Stimulated activated CD4-positive, alpha-beta T cell treated with anti-CD3 and anti-CD28 coated beads, Interleukin-1b, Interleukin-23, amount 100 ng/mL, for 4 hours (primary cell): ENCODE measurements around the gene SHROOM3.

Experiments used
- DNase-seq, 2 donors: peaks; one replicate each; pipeline ENCODE4 v3.0.0-alpha.2; 2020; ENCODE audit warnings: low read depth in 2 of 2

Gene SHROOM3

DNA sequence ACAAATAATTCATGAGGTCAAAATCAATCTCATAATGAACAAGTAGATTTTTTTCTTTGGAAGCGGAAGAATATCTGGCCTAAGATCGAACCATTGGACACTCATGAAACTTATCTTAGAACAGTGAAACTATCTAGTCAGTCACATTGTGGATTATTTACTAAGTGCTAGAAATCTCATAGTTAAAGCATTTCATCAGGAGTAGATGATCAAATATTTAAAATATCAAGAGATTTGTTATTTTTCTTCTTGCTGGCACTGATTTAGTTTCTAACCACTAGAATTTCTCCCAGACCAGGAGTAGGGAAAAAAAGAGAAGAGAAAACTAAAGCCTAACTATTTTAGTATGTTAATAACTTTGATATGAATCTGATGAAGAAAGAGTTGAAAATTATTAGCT lies 105.5 kb downstream of the SHROOM3 start:
- DNase-seq: no peak

DNA sequence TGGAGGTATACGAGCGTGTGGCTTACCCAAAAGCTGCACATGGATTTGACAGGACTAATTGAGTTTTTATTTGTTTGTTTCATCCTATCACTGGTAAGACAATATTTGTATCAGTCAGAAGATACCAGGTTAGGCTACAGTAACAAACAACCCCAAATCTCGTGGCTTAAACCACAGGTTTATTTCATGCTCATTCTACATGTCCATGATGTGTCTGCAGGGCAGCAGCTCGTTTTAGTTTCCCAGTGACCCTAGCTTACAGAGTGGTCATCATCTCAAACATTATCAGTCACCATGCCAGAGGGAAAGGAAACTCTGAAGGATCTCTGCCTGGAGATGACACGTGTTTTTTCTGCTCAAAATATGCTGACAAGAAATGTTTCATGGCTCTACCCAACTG lies 108.3 kb downstream of the SHROOM3 start:
- DNase-seq: no peak

DNA sequence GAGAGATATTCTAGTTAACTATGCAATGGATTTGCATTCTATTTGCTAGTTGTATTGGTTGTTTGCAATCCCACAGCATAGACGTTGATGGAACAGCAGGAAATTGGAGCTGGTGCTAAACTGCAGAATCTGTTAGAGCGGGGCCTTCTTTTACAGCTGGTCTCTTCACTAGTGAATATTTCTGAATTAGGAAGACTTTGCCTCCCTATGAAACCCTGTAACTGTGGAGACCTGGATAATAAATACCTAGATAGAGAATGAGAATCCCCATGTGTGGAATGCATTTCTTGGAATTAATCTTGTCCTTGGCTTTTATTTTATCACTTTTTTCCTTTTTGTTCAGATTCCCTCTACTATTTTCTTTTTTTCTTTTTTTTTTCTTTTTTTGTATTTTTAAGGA lies 109.7 kb downstream of the SHROOM3 start:
- no peak for DNase-seq

DNA sequence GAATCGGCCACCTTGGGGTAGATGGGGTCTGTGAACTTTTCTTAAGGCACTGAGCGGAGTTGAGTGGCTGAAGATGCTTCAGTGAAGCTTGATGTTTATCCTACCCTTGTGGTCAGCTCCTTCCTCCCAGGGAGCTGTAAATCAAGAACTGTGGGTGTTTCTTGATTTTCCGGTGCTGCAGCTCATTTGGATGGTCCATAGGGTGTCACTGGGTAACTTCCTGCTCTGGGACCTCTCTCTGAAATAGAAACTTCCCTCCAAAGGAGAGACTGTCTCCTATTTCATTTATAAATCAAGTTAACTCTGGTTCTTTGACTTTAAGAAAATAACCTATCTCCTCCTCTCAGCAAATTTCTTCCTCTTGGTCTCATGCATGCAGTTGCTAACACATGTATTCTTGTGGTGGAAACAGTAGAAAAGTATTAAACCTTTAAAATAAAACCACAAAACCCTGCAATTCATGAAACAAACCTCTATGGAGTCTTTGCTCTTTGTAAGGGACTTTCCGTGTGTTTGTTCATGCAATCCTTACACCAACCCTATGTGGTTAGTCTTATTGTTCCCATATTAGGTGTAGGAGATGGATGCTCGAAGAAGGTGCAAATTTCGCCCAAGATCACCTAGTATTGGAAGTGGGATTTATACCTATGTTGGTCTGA lies 110.3 kb downstream of the SHROOM3 start:
- DNase-seq: no peak

DNA sequence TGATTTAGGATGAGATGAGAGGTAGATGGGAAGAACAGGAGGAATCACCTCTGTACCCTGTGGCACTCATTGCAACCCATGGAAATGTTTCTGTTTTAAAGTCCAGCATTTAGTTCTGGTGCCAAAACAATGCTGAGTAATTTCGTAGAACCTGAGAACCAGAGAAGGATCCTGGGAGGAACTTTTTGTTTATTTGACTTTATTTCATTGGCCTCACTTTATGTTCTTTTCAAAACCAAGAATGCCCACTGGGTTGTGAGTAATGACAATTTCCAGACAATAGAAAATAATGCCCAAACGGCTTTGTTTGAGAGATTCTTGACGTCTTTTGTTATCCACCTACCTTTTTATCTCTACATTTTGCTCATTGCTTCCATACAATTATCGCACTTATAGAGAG lies 111.3 kb downstream of the SHROOM3 start:
- DNase-seq: no peak

DNA sequence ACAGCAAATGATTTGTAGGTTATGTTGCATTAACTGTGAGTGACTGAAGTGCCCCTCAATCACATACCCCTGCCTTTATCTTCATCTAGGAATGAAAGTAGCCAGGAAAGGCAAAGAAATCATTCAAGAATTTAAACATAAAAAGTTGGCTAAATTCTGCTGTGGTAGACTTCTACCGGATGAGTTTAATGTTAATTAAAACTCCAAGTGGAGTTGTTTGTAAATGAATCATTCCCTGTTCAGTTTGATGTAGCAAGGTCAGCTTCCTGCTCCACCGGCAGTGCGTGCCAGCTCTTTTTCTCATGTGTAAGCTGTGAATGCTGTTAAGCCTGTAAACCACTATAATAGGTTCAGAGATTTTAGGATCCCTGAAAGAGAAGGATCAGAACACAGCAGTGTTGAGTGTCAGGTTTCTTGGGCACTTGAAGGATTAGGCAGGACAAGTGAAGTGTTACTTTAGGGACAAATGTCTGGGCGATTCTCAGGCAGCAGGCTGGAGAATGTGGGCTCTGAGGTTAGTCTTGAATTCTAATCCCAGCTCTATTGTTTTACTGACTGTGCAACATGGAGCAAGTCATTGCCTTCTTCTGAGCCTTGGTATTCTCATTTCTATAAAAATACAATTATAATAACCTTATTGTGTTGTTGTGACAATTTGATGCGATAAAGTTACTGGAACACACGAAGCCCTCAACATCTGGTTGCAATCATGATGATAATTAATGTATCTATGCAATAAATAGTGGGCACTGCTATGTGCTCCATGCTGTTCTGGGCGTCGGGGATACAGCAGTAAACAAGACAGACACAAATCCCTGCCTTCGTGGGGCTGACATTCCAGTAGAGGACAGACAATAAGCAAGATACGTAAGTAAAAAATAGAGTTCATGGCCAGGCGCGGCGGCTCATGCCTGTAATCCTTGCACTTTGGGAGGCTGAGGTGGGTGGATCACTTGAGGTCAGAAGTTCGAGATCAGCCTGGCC lies 112.0 kb downstream of the SHROOM3 start:
- DNase-seq: no peak

DNA sequence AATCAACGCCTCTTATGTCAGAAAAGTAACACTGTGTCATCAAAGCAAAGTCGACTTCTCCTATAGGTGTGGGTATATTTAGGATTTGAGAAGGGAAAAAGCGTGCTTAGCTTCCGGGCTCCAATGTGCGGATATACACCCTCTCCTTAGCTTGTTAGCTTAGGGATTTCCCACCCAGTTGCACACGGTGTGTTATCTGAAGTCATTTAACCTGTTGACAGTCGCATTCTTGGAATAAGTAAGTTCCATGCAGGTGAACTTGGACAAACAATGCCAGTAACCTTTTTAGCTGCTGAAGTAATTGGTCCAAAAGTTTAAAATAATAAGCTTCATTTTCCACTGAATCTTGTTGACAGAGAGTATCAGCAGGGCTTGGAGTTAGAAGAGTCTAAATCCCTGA lies 113.7 kb downstream of the SHROOM3 start:
- no peak for DNase-seq

DNA sequence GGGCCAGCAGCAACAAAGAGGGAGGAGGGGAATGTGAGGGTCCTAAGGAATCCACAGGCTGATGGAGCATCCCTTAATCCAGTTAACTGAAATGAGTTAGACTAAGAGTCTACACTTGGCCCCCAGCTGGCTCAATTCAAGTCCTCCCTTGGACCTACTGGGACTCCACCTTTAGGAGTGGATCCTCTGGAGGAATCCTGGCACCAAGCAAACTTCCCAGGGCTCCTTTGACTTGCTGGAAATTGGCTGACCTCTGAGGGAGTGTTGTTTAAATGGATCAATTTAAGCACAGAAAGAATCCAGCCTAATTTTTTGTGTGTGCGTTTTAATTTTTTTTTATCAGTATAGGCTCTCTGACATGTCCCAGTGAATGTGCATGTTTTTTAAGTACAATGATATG lies 114.7 kb downstream of the SHROOM3 start:
- DNase-seq: no peak

DNA sequence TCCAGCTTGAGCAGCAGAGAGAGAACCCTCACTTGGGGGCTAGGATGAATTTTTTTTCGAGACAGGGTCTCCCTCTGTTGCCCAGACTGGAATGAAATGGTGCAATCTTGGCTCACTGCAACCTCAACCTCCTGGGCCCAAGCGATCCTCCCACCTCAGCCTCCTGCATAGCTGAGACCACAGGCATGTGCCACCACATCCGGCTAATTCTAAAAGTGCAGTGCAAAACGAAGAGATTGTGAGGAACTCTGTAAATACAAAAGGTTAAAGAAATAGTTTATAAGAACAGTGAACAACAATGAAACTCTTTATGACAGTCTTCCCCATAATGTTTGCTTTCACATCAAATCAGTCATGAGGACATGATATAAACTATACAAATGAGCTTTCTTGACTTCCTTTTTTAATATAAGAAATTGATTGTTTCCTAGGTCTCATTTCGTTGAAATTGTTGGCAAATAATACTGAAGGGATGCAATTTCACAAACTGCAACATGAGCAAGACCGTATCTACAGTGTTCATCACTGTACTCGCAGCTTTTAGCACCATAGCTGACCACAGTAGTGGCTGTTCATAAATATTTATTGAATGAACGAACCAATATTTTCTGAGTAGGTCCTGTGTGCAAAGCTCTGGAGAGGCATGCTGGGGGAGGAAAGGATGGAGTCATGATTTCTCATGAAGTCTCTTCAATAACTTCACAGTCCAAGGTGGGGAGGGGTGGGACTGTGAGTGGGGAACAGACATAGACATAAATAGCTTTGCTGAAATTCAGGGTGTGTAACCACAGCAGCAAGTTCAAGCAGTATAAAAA lies 116.1 kb downstream of the SHROOM3 start:
- DNase-seq: no peak

DNA sequence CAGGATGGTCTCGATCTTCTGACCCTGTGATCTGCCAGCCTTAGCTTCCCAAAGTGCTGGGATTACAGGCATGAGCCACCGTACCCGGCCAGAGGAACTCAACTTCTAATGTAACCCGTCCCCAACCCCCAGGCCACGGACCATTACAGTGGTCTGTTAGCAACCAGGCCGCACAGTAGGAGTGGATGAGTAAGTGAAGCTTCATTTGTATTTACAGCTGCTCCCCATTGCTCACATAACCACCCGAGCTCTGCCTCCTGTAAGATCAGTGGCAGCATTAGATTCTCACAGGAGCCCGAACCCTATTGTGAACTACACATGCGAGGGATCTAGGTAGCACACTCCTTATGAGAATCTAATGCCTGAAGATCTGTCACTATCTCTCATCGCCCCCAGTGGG lies 119.6 kb downstream of the SHROOM3 start:
- DNase-seq: no peak

DNA sequence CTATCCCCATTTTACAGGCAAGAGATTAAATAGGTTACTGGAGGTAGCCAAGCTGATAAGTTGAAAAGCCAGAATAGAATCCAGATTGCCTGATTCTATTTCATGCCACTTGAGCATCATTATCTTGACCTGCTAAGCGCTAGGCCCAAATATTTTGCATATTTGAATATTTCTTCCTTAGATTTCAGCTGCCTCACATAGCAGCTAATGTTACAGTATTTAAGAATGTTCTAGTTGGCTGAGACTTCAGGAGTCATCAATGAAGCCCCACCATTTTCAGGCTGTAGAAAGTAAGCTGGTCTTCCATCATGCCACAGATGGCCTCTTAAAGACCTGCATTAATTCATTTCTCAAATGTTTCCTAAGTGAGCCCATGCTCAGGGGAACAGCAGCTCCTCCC lies 121.4 kb downstream of the SHROOM3 start:
- no peak for DNase-seq

DNA sequence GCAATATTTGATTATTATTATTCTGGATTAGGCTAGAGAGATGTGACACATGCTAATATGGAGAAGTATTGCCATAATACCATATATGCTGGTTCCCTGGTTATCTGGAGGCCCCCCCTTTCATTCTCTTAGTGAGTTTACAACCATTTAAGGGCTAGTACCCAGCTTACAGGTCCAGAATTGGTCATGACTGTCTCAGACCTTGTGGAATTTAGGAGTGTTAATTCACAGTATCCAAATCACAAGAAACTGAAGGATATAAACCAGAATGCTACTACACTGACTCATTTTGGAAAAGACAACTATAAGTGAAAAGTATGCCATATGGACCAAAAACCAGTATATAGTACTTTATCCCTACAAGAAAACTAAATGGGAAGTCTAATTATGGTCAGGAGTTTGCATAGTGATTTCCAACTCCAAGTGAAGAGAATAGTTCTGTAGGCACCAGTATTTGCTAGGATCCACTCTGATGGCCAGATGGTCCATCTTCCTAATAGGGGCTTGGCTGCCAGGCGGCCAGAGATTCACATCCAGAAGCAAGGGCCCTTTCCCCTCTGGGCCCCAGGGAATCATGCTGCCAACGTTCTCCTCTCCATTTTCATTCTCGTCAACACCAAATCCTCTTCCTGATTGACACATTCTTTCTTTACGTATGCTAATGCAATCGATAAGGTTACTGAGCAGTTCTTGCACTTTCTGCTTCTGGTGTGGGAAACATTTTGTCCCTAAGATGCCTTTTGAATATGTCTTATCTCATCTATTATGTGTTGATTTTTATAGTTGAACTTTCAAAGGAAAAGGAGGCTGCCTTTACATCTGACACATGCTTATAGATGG lies 123.6 kb downstream of the SHROOM3 start:
- DNase-seq: no peak

DNA sequence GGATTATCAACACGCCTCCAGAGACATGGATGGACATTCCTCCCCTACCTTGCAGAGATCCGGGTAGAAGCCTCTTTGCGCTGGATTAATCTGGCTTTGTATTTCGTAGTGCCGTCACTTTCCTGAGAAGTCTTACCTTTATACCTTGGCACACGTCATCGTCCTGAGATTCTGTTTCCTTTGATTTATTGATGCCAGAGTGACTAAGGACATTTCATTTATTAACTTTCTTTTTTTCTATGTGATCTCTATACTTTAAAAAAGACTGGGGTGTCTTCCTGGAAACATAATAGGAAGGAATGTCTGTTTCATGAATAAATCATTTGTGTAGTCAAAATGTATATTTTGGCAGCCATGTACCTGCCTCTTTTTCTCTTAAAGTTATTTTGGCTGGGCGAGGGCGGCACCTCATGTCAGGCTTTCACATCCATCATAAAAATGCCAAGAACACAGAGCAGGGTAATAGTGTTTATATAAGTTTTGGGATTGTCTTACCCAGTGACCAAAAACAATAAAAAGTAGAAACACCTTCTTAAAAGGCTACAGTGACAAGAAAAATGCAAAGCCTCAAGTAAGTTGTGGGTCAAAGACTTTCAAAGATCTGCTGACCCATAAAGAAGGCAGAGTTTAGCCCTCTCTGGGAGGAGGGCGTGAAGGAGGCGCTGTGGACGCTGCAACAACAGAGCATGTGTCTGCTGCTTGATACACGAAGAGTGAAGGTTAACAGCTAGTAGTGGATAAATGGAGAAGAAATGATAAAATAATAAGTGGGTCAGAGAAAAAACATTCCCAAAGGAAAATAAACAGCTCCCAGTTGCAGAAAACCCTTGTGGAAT lies 124.4 kb downstream of the SHROOM3 start:
- no peak for DNase-seq

DNA sequence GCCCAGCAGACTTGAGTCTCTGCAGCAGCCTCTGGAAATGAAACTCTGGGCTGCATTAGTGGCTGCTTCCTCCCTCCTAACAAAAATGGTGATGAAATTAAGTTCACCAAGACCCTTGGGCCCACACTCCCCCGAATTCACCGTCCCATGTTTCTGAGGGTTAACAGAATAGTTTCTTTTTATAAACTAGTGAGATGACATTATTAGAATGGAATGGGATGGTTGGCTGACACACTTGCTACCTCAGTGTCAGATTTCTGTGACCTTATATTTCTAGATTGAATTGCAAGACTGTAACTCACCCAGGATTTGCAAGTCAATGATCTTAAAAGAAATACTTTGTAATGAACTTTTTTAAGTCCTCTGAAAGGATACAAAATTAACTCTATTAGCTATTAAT lies 127.1 kb downstream of the SHROOM3 start:
- DNase-seq: no peak

DNA sequence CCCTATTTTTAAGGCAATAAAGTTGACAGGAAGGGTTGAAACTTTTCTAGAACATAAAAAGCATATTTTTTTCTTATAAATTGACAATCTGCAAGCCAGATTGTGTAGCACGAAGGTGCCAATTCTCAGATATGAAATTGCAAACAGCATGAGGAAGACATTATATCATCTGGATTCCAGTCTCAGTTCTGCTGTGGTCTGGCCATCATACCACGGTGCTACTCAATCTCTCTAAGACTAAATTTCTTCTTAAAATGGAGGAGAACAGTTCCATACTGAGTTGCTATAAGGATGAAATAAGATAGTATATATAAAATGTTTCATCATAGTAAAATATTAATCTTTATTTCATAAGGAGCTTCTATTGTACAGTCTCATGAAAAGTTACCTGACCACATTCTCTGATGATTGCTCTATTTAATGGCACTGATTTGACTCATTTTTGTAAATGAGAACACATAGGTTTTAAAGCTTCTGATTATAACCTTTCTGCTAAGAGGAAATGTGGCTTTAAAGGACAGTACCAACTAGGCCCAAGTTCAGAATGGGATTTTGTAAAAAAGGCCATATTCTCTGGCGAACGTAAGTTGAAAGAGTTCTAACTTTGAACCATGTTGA lies 127.9 kb downstream of the SHROOM3 start:
- DNase-seq: no peak

DNA sequence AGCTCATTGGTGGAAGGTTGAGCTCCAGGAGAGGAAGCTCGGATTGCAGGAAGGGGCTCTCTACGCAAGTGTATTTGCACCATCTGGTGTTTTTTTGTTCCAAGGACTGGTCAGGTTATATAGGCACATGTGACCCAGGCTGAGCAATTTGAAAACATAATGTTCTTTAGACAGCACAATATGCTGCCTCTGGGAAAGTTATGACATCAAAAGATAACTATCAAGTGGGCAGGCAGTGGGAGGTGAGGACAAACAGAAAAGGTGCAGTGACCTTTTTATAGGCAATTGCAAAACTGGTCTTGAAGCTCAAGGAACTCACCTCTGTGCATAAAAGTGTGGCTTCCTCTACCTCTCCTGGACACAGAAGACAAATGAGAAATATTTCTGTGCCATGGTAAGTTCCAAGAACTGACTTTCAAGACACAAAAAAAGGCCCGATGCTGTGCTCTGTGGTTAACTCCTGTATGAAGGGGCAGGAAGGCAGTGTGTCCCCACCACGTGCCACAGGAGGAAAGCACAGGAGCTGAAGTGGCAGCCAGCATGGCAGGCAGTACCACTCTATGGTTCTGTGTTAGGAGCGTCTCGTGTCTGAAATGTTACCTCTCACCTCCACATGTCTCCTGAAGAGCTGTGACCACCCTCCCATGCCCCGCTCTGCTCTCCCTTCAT lies 128.6 kb downstream of the SHROOM3 start:
- no peak for DNase-seq

DNA sequence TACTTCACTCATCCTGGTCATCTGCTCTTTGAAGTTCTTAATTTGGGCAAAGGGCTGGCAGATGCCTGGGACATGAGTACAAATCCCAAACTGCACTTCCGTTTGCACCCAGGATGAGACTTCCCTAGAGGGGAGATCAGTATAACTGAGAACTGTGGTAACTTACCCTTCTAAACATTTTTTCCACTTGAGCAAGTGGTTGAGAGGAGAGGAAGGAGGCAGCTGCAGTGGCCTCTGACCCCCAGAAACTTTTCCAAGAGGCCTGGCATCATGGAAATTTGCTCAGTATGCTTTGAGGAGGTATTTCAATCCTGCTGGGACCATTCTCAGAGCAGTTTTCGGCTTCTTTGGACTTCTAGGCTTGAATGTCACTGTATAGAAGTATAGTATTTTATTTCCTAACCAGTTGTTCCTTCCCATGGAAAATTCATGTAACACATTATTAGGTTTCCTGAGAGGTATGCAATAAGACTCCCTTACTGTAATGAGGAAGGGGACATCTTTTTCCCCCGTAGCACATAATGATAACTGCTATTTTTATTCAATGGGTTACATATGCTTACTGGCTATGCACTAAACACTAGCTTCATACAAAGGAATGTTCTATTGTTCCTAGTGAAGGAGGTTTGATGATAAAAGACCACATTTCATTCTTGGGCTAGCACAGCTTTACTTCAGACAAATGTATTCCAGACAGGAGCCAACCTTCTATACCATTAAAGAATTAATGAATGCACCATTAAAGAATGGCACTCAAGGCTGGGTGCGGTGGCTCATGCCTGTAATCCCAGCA lies 129.3 kb downstream of the SHROOM3 start:
- no peak for DNase-seq

DNA sequence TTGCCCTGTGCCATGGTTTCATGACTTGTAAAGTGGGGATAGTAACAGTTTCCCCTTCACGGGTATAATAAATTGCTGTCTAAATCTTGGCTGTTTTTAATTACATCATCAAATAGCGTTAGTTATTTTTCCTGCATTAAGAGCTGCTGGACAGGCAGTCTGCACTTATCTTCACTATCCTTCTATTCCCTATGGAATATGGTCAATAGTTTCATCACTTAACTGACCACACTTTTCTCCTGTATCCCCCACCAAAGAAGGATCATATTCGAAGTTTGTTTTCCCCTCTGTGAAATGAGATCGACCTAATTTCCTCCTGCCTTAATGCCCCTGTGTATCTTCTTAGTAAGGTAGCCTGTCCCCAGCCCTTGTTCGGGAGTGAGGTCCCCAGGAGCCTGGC lies 133.2 kb downstream of the SHROOM3 start:
- DNase-seq: no peak

DNA sequence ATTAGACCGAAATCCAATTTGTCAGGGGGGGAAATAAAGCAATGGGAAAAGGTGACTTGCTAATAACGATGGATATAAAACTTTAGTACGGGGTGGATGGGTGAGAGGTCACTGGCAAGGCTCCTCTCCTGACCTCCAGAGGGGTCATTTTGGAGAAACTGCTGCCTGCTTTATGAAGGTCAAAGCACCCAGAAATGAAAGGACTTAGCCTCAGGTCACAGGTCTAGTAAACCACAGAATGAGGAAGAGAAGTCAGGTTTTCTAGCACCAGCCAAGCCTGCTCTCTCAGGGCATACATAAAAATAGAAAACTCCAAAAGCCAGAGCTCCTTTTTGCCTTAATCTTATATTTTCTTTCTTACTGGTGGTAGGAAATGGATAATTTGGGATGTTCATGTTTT lies 134.2 kb downstream of the SHROOM3 start:
- DNase-seq: no peak
